Measurements from ENCODE around the gene MMP12. TPM values are rescaled to one million over a fixed set of nuclear protein-coding genes. Genes with fewer than 3 reads are reported as not detected.
"Not testable (repeated sequence)": the region's sequence is repeated elsewhere in the genome, so short reads cannot be mapped to it uniquely, and the experiment has no call there.

MMP12 gene
- total RNA-seq (ENCODE audit: insufficient read depth, low replicate concordance): 1.4 TPM

DNA sequence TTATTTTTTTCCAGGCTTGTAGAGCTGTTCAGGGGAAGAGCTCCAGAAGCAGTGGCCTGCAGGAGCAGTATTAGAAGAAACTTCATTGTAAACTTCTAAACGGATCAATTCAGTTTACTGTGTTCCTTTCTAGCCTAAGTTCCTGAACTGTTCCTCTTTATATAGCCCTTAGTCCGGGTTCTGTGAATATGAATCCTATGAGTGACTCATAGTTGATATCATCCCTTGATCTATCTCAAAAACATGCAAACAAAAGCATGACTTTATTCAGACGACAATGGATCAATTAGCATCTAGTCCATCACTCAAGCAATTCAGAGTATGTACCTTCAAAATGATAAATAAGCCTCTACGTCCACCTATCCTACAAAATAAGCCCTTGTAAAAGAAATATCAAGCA is at the start of gene MMP12:
TSS of gene MMP12 (minus strand) at position 131 of the 400 bp plus-strand sequence. CDS start at position 86, 45 bp downstream.
- no peak for DNase-seq (ENCODE audit: low spot score)

DNA sequence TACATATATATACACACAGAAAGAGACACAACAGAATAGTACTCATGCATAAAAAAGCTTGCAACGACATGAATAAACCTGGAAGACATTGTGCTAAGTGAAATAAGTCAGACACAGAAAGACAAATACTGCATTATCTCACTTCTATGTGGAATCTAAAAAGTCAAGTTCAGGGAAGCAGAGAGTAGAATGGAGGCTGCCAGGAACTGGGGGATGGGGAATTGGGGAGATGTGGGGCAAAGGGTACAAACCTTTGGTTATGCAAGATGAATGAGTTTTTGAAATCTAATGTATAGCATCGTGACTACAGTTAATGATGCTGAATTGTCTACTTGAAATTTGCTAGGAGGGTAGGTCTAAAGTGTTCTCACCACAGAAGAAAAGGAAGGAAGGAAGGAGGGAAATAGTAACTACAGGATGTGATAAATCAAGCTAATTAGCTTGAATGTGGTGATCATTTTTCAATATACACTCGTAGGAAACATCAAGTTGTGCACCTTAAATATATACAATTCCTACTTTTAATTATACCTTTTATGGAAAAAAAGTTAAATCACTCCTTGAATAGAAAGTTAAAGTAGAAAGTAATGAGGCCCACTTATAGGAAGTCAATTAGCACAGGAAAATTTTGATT is 46.9 kb upstream of the MMP12 start:
- no peak for DNase-seq (ENCODE audit: low spot score)

DNA sequence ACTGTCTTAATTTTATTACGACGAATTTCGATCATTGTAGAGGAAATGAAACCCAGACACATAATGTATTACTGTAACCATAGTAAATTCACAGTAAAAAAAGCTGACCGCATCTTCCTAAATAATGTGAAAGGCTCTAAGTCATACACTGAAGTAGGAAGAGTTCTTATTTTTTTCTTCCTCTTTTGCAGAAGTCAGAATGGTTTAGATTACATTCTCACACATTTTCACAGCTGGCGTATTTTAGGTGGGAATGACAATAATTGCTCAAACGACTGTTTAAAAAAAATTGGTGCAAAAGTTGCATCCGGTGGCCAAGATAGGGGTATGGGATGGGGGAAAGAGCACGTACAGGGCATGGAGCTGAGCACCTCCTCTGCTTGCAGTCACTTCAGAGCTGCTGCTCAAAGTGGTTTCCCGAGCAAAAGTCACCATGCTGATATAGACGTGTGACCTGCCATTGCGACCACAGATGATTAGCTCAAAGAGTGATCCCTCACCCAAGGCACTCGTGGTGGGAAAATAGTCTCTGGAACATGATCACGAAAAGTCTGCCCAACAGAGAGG is 45.4 kb upstream of the MMP12 start:
- DNase-seq (ENCODE audit: low spot score): no peak

GRCh38 chr11:102915044-102915375 is 40.2 kb upstream of the MMP12 start:
- no peak for DNase-seq (ENCODE audit: low spot score)

DNA sequence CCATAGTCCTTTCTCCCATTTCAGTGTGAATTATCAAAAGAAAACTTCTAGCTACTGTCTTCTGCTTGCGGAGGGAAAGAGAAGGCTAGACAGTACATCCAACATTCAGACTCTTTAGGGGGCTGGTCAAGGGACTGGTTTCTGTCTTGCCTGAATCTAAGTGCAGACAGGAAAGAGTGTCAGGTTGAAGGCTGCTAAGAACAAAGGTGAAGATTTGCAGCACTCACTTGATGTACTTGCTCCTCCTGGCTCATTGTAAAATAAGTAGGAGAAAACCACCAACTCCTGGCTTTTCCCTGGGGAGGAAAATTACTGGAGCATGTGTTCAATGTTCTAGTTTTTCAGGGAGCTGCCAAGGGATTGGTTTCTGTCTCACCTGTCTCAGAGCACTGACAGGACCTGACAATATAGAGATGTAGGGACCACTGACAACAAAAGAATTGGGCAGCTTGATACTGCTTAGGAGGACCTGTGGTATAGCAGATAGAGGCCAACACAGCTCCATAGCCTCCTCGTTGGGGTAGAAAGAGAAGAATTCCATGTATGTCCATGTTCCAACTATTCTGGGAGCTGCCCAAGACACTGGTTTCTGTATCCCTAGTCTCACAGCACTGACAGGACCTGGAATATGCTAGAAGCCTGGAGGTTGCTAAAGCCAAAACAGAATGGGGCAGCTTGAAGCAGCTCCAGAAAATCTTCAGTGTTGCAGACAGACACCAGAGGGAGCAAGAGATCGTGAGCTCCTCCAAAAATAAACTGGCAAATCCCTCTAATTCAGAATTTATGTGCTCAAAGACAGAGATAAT is 39.7 kb upstream of the MMP12 start:
- peak; percentile 68 for DNase-seq (ENCODE audit: low spot score)

DNA sequence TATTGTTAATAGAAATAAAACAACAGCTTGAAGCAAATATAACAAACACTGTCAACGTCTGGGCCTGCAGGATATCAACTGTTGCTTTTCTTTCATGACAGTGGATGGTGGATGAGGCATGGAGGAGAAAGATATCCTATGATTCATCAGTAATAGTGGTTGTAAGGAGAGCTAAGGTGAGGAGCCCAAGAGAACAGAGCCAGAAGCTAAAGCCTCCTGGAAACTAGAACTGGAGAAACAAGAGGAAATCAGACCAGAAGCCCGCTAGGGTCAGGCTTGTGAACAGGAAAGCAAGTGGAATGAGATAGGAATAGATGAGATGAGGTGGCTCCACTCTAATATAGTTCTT is 37.7 kb upstream of the MMP12 start:
- DNase-seq (ENCODE audit: low spot score): no peak

GRCh38 chr11:102911758-102912481 is 37.1 kb upstream of the MMP12 start:
- DNase-seq (ENCODE audit: low spot score): peak; percentile 42

GRCh38 chr11:102905848-102906247 is 31.1 kb upstream of the MMP12 start:
- DNase-seq (ENCODE audit: low spot score): not testable (repeated sequence)

DNA sequence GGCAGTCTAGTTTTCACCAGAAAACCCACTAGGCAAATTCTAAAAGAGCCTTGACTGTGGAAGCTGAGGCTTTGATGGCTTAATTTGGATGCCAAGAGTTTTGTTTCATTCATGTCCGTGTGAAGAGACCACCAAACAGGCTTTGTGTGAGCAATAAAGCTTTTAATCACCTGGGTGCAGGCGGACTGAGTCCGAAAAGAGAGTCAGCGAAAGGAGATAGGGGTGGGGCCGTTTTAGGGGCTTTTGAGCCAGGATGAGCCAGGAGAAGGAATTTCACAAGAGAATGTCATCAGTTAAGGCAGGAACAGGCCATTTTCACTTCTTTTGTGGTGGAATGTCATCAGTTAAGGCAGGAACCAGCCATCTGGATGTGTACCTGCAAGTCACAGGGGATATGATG is 29.1 kb upstream of the MMP12 start:
- not testable (repeated sequence) for DNase-seq (ENCODE audit: low spot score)

- no peak for DNase-seq (ENCODE audit: low spot score)
Measured at GRCh38 chr11:102900346-102900745, 25.6 kb upstream of the MMP12 start.

- DNase-seq (ENCODE audit: low spot score): no peak
Measured at GRCh38 chr11:102891736-102892135, 17.0 kb upstream of the MMP12 start.

DNA sequence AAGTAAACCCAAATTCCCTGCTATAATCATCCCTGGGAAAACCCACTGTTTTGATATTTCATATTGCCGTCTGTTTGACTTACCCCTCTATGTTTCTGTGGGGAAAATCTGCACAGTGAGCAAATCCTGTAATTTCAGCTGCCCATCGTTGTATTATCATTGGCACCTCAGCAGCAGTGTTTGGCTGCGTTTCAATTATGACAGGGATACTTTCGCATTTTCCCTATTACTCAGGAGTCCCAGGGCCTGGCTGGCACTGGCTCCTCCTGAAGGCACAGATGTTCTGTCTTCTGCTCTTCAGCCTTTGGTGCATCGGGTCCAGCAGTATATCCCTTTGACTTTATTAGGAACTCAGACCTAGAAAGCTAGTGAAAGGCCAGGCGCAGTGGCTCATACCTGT is 12.2 kb upstream of the MMP12 start:
- no peak for DNase-seq (ENCODE audit: low spot score)

DNA sequence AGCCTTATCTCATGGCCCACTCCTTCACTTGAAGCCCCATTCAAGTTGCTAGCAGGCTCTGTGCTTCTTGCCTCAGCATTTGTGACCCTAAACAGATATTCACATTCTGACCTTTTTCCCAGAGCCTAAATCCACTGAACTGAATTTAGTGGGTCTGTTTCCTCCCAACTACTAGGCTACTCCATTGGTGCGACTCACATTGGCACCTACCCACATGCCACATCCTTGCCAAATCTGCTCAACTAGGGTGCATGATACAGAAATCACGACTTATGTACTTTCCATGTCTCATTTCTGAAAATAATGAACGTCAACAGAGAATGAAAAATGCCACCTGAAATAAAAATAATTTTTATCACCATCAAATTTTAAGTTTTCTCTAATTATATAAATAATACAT is 8.4 kb upstream of the MMP12 start:
- DNase-seq (ENCODE audit: low spot score): no peak

DNA sequence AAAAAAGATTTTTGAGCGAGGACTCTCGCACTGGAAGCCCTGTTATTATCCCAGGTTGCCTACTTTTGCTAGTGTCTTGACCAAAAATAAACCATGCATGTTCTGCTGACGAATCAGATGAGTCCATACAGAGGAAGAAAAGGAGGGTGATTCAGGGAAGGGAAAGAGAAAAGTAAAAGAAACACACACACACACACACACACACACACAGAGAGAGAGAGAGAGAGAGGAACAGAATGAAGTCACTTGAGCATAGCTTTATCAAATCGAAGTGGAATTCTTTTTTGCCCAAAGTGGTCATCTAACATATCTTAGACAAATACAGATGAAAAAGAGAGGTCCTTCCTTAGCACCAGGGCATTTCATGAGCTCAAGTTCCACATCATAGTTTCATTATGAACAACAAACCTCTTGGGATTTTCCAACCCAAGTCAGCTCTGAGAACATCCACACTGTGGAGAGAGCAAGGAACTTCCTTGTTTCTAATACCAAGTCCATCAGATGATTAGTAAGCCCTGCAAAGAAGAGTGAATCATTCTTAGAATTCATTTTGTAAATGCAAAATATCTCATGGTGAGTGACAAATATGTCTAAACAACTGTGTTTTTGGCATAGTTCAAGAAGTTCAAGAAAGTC is 7.7 kb upstream of the MMP12 start:
- DNase-seq (ENCODE audit: low spot score): no peak

- DNase-seq (ENCODE audit: low spot score): no peak
Measured at GRCh38 chr11:102879801-102880200, 5.0 kb upstream of the MMP12 start.

- DNase-seq (ENCODE audit: low spot score): no peak
Measured at GRCh38 chr11:102878595-102878994, 3.8 kb upstream of the MMP12 start.

GRCh38 chr11:102869354-102869964 is 5.3 kb downstream of the MMP12 start:
- DNase-seq (ENCODE audit: low spot score): not testable (repeated sequence)

- DNase-seq (ENCODE audit: low spot score): peak; percentile 55
Measured at GRCh38 chr11:102868339-102868738, 6.4 kb downstream of the MMP12 start.

- no peak for DNase-seq (ENCODE audit: low spot score)
Measured at GRCh38 chr11:102864724-102865123, 10.1 kb downstream of the MMP12 start.

DNA sequence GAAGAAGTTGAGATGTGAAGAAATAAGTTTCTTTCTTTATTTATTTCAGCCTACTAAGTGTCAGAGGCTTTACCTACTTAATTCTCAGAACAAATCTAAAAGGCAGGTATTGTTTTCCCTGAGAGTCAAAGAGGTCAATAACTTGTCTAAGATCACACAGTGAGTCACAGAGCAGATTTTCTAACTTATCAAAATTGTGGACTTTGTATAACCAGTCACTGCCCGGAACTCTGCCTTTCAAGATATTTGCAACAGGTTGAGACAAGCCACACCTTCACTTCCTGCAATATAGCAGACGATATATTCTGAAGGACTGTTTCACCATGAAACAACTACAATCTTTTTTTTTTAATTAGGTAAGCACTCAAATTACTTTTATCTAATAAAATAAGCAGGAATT is 20.8 kb downstream of the MMP12 start:
- DNase-seq (ENCODE audit: low spot score): no peak

DNA sequence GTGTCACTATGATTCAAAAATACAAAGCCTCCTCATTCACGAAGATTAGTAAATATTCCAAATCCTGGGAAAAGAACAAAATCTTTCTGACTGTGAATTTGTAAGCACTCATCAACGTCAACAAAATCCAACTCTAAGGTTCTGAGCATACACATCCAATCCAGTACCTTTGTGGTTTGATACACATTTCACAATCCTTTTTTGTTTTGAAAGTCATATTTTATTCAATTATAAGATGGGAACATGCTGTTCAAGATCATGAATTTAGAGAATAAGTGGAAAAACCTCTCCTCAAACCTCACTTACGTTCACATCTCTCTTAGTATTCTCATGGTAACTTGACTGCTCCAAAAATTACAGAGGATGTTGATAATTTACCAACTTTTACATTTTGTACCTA is 21.7 kb downstream of the MMP12 start:
- no peak for DNase-seq (ENCODE audit: low spot score)
